Omental fat pad (tissue), 4 donors: ENCODE measurements around the gene E2F2. TPM values are rescaled to one million over a fixed set of nuclear protein-coding genes. Genes with fewer than 3 reads are reported as not detected.

Experiments
- ATAC-seq: fragments of 150-250 bp; one replicate; pipeline ENCODE4 v1.9.1; 2016; ENCODE audit warnings: mild to moderate bottlenecking, moderate library complexity; ENCODE audit not compliant: low FRiP score
- DNase-seq: peaks from one replicate; pipeline ENCODE4 v3.0.0-alpha.2; 2019; ENCODE audit warnings: low spot score
- total RNA-seq, 4 donors: library from RNA; depleted of rRNA; stranded (reverse); fragments of >200 nt; gene quantifications; one replicate each; pipeline ENCODE4 v1.1.0, GENCODE V29; 2016
- TF ChIP-seq, protein P1 (sequence below), 3 donors: fragments of 450-650 bp; IDR thresholded peaks; one replicate each; pipeline ENCODE4 v1.5.1; 2016 to 2017; ENCODE audit warnings: antibody characterized with exemption in 3 of 3, mild to moderate bottlenecking in 3 of 3, moderate library complexity in 2 of 3

E2F2 gene
- total RNA-seq, 4 donors from 2014 or later: 0.31 to 1.5 (median 0.46) TPM

DNA sequence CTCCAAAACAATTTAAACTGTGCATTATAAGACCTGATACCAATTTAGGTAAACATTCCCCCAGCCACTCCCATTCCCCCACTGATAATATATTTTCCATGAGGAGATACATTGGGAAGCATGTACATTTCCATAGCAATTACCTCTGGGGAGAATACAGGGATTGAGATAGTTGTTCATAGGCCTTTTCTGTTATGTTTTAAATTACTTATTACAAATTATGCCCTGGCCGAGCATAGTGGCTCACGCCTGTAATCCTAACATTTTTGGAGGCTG, 51.4 kb downstream of the E2F2 start:
- DNase-seq (no peak), ATAC-seq (no peak)
- TF ChIP-seq, protein P1, sequence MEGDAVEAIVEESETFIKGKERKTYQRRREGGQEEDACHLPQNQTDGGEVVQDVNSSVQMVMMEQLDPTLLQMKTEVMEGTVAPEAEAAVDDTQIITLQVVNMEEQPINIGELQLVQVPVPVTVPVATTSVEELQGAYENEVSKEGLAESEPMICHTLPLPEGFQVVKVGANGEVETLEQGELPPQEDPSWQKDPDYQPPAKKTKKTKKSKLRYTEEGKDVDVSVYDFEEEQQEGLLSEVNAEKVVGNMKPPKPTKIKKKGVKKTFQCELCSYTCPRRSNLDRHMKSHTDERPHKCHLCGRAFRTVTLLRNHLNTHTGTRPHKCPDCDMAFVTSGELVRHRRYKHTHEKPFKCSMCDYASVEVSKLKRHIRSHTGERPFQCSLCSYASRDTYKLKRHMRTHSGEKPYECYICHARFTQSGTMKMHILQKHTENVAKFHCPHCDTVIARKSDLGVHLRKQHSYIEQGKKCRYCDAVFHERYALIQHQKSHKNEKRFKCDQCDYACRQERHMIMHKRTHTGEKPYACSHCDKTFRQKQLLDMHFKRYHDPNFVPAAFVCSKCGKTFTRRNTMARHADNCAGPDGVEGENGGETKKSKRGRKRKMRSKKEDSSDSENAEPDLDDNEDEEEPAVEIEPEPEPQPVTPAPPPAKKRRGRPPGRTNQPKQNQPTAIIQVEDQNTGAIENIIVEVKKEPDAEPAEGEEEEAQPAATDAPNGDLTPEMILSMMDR (IDR thresholded peaks at IDR 0.05): no peak

DNA sequence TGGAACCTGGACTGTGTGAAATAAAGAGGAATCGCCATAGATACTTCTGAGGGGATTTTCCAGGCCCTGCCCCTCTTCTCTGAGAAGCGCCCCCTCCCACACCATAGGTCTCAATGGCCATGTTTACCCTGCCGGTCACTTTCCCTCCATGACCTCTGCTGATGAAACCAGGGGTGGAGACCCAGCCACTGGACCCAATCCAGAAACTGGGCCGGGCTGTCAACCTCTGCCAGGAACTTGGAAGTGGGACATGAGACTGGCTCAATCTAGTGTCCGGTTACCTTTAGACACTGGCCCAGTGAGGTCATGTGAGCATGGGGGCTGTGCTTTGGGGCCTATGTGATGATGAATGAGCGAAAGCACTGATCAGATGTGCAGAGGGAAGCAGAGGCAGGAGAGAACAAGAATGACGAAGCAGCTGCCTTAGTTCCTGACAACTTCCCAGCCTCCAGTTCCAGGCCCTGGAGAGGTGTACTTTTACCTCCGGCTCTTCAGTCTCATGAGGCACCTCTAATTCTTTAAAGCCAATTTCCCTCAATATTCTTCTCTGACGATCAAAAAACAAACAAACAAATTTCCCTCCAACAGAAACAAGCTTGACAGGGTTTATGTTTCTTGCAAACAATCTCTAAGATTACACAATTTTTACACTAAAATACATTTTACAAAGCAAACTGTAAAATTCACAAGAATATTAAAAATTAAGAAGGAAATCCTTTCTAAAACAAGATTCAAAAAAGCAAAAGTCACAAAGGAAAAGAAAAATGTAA, 52.0 kb downstream of the E2F2 start:
- TF ChIP-seq, protein P1 (IDR thresholded peaks at IDR 0.05): no peak
- DNase-seq (peak; percentile 57), ATAC-seq (peak; percentile 77)

DNA sequence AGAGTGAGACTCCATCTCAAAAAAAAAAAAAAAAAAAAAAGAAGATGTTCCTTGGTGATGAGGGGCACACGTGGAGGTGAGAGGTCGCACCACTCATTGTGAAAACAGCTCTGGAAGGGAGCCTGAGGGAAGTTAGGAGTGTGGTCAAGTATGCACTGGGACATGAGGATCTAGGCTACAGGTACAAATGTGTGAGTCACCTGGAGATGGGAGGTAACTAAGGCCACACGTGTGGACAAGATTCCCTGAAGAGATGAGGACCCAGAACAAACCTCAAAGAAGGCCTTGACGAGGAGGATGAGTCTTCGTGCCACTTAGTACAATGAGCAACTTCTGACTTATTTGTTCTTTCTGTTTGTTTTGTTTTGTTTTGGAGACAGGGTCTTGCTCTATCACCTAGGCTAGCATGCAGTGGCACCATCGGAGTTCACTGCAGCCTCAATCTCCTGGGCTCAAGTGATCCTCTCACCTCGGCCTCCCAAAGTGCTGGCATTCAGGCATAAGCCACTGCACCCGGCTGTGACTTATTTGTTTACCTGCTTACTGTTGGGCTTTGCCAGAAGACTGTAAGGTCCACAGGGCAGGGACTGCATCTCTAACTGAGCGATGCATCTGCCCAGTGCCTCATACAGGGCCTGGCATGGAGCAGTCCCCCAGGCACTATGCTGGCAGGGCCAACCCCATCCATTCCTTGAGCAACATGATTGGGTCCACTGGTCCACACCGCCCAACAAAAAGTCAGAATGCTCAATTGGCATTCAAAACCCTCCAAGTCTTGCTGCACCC, 53.5 kb downstream of the E2F2 start:
- TF ChIP-seq, protein P1 (IDR thresholded peaks at IDR 0.05): no peak

GRCh38 chr1:23475641-23476040, 55.4 kb downstream of the E2F2 start:
- DNase-seq (no peak), ATAC-seq (no peak)
- TF ChIP-seq, protein P1 (IDR thresholded peaks at IDR 0.05): no peak

More for the DNA sequence above, 53.5 kb downstream of the E2F2 start:
- ATAC-seq (no peak), DNase-seq (no peak)

- DNase-seq: no peak
- ATAC-seq: peak; percentile 43
- TF ChIP-seq, protein P1 (IDR thresholded peaks at IDR 0.05): no peak
Measured at GRCh38 chr1:23475134-23475628, 55.9 kb downstream of the E2F2 start.

DNA sequence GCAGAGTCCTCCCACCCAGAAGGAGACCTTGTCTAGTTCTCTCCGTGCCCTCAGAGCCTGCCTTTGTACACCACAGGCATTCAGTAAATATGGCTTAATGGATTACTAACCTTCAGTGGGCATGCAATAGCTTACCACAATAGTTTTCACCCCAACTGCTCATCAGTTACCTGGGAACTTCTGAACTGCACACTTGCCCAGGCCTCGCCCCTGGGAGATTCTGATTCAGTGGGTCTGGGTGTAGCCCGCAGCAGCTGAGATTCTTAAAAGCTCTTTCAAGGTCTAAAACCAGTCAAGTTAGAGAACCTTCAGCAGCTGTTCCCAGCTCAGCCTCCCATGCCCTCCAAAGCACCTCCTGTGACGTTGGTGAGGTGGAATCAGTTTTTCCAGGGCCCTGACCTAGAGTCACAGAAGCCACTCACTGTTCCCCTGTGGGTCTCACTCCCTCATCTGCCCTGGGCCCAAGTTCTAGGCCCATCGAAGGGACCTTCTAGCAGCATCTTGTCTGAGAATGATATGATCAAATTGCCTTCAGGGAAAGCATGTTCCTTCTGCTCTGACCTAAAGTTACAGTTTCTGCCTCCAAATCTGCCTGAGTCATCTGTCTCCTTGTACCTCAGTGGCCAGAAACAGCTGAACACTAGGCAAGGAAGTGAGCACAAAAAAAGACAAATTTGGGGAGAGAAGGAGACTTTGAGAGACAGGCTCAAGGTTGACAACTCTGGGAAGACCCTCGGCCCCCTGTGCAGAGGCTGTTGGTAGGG, 57.8 kb downstream of the E2F2 start:
- TF ChIP-seq, protein P1 (IDR thresholded peaks at IDR 0.05): no peak
- DNase-seq: no peak
- no peak for ATAC-seq
